Activated CD4-positive, alpha-beta T cell treated with anti-CD3 and anti-CD28 coated beads, Interleukin-2, amount 50 U/mL, for 24 hours (primary cell): Measurements from ENCODE around the gene KMT2D.
"Not testable (repeated sequence)": the region's sequence is repeated elsewhere in the genome, so short reads cannot be mapped to it uniquely, and the experiment has no call there.

Experiments
- DNase-seq, 2 donors: peaks; one replicate each; pipeline ENCODE4 v3.0.0-alpha.2; 2020; ENCODE audit warnings: low read depth in 1 of 2, low spot score in 1 of 2

Gene KMT2D

GRCh38 chr12:49089821-49090773, 29.5 kb upstream of the KMT2D start:
- no peak for DNase-seq

- DNase-seq, result no peak
Observed at GRCh38 chr12:49088932-49089330, 28.3 kb upstream of the KMT2D start.

GRCh38 chr12:49088150-49088931, 27.7 kb upstream of the KMT2D start:
- DNase-seq, result peak; percentile 43 to 72

DNA sequence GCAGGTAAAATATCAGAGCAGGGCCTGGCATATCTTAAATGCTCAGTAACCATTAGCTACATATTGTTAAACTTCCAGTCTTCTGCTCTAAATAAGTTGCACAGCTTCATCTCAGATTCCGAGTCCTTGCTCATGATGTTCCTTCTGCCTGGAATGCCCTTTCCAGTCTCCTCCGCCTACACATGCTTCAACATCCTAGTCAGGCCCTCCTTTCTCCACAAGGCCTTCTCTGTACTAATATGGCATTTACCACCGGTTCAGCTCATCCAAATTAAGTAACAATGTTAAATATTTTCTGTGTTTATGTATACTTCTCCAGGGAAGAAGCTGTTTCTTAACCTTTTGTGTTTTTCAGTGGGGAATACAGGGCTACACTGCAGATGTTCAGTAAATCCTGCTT, 25.5 kb upstream of the KMT2D start:
- DNase-seq, result no peak

- DNase-seq, result no peak
Observed at GRCh38 chr12:49084438-49084837, 23.8 kb upstream of the KMT2D start.

GRCh38 chr12:49079793-49080192, 19.2 kb upstream of the KMT2D start:
- no peak for DNase-seq

- no peak for DNase-seq
Observed at GRCh38 chr12:49070971-49071370, 10.4 kb upstream of the KMT2D start.

GRCh38 chr12:49069507-49070346, 9.1 kb upstream of the KMT2D start, which contains the start of gene RHEBL1:
TSS of gene RHEBL1 (minus strand) at chr12:49069979. CDS start at chr12:49069785, 194 bp downstream.
- peak; percentile 95 to 98 for DNase-seq

DNA sequence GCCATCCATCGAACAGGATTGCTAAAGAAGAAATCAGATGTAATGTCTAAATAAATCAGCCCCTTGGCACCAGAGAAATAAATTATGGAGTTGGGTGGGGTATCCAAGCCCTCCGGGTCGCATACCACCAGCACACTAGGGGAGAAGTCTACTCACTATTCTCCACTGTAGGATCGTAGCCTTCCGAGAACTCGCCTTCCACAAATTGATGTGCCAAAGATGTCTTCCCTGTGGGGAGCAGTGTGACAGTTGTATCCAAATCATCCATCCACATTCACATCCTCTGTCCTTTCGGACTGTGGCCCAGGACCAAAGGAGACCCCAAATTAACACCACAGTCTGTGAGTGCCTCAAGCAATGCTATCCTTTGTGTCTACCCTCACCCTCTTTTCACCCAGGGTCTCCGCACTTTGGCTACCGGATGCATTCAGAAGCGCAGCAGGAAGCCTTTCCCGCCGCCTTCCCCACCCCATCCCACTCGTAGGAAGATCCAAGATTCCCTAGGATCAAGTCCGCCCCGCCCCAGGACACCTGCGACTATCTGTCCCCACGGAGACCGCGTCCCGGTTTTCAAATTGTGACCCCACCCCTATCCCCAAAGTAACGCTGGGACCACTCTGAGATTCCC, 8.4 kb upstream of the KMT2D start:
- DNase-seq, result no peak

DNA sequence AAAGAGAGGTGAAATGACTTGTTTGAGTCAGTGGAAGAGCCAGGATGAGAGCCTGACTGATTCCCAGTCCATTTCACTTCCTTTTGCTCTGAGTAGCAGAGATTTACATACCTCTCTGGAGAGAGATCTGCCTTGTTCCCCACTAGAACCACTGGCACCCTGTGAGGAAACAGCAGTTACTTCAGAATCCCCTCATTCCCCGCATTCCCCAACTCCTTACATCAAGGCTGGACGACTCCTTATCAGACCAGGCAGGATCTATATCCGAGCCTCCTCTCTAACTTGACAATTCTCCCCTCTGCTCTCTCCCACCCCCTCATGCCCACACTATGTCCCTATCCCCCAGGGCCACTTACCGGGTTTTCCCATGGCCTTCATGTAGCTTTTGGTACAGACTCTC, 5.5 kb upstream of the KMT2D start:
- no peak for DNase-seq

GRCh38 chr12:49064767-49065152, 4.2 kb upstream of the KMT2D start:
- DNase-seq, result no peak

DNA sequence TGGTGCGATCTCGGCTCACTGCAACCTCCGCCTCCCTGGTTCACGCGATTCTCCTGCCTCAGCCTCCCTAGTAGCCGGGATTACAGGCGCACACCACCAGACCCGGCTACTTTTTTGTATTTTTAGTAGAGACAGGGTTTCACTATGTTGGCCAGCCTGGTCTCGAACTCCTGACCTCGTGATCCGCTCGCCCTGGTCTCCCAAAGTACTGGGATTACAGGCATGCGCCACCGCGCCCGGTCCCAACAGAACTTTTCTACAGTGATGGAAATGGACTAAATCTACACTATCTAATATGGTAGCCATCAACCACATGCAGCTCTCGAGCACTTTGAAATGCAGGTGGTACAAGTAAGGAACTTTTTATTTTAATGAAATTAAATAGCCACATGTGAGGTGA, 1.3 kb upstream of the KMT2D start:
- DNase-seq, result not testable (repeated sequence)

DNA sequence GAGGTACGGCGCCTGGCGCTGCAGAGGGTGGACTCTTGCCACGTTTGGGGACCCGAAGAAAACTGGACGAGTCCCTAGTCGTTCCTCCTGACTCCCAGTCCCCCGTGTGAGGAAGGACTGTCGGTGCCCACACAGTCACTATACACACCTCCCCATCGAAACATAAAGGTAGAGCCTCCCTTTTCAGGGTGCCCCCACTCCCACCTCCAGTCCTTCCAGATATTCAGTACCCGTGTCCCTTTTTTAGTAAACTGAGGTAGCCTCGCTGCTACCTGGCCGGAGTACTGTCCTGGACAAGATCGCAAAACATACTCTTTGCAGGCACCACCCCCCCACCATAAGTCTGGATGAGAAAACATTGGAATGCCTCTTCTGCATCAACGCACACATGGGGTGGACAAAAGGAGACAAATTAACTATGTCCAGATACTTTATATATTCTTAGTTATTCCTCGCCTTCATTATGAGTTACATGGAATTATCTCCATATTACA, 610 bp upstream of the KMT2D start:
- no peak for DNase-seq

GRCh38 chr12:49059299-49060171, 1.1 kb downstream of the KMT2D start:
- DNase-seq, result peak in 1 of 2 donors; percentile 13

DNA sequence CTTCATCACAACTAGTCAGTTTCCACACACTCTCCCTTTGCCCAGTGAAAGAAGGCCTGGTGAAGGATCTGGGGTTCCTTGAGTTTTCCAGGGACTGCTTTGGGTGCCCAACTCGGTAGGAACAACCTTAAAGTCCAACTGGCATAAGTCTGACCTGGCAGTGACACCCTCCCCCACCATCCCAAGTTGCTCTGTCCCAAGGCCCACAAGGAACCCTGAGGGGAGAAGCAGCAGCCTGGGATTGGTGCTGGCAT, 1.6 kb downstream of the KMT2D start:
- no peak for DNase-seq

DNA sequence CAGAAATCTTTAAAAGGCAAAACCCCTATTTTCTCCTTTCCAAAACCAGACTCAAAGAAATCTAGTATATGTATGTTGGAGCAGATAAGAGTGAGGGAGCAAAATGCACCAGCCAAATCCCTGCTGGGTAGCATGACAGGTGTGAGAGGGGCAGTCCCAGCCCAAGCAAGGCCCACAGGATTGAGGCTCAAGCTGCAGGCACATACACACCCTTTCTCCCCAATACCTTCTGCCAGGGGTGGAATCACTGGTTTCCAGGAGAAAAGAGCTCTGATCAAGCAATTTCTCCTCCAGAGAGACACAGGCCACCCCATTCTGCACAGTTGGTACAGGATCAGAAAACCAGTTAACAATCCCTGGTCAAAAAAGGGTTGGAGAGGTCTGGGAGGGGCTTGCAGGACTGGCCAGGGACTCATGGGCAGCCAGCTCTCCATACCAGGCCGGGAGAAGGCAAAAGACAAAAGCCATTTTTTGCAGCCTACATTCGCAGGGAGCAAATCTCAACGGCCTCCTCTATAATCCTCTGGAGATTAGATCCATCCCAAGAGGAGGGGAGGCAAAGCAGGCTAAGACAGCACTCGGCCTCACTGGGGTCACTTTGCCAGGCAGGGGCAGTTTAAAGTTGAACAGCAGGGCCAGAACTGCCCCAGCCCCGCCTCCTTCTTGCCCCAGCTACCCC, 2.1 kb downstream of the KMT2D start:
- DNase-seq, result no peak

DNA sequence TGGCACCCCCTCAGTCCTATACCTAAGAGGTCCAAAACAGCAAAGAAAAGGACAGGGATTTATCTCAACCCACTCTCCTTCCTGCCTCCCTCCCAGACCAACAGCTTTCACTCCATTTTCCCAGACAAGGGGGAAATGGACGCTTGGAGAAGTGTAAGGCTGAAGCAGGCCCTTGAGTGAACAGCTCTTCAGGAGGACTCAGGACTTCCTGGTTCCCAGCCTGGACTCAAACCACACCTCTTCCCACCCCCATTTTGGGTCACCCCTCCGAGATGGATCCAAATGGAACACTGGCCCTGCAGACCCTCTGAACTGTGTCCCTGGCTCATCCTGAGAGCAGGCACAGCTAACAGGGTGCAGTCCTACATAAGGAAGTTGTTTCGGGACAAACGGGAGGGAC, 2.7 kb downstream of the KMT2D start:
- no peak for DNase-seq

DNA sequence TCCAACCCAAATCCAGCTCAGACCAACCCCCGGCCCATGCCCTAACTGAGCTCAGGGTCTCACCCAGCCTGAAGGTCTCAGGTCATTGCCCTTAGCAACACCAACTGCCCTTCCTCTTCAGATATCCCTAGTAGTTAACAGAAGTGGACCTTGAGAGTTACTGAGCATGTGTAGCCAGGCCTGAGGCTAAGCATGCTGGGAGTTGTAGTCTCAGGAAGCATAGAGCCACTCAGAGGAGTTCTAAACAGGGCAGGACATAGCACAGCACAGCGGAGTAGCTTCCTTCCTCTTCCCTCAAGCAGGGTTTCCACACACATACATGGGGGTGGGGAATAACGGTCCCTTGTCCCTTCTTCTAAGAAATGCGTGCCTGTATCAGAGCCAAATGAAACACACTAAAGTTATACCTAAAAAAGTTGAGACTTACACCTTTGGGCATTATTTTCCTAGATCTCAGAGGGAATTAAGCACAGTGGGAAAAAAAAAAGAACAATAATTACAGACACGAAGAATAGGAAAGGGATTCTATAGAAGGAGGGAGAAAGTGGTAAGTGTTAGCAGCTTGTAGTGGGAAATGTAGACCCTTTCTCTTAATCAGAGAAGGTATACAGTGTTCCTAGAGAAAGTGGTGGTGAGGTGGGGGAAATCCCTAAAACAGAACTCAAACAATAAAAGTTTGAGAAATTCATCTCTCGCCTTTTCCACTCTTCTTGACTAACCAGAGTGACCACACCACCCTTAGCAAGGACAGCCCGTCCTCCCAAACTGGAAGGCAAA, 4.4 kb downstream of the KMT2D start:
- DNase-seq, result no peak

DNA sequence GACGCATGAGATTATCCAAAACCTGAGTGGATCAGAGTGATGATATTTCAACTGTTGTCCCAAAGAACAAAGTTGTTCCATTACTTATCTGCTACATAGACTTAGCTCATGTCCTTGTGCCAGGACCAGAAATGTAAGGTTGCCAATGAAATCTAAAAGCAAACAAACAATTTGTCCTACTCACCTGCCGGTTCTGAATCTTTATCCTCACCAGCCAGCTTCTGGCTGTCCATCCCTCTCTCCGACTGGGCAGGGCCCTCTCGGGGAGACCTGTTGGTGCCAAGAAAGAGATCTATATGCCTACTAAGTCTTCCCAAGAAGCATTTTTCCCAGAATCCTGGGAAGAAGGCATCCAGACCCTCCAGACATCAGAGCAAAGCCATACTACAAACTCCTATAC, 5.5 kb downstream of the KMT2D start:
- no peak for DNase-seq
